H1 (cell line): ENCODE data around the gene DCDC1. TPM values are rescaled to one million over a fixed set of nuclear protein-coding genes. Genes with fewer than 3 reads are reported as not detected.

Source experiments
- BACH1 ChIP-seq: IDR thresholded peaks from 2 replicates; pipeline ENCODE4 v1.6.1; 2012; ENCODE audit warnings: low read length, improper control_type of control experiment
- EP300 ChIP-seq, 2 experiments: IDR thresholded peaks; 1 replicate in 1 of 2; 2 replicates in 1 of 2; pipeline ENCODE4 v1.6.1; 2011 to 2012; ENCODE audit warnings: low read depth in 2 of 2, low read length in 2 of 2, mild to moderate bottlenecking in 2 of 2, borderline replicate concordance in 1 of 2, inconsistent platforms in 1 of 2, moderate library complexity in 1 of 2
- GABPA ChIP-seq: IDR thresholded peaks from 2 replicates; pipeline ENCODE4 v1.6.1; 2011; ENCODE audit warnings: mild to moderate bottlenecking, low read length, moderate library complexity, borderline replicate concordance; ENCODE audit not compliant: insufficient read depth
- KDM1A ChIP-seq: fragments of 200-600, 300-600 bp; sonication (generic); IDR thresholded peaks from 2 replicates; pipeline ENCODE4 v1.7.1; 2016; ENCODE audit warnings: mild to moderate bottlenecking, low read length, borderline replicate concordance
- SP1 ChIP-seq: IDR thresholded peaks from 2 replicates; pipeline ENCODE4 v1.6.1; 2011; ENCODE audit warnings: low read depth, low read length
- TBP ChIP-seq: IDR thresholded peaks from 2 replicates; pipeline ENCODE4 v1.6.1; 2011; ENCODE audit warnings: low read depth, low read length, improper control_type of control experiment
- polyA plus RNA-seq, 7 experiments: library from polyadenylated mRNA; depleted of rRNA in 3 of 7; stranded (reverse) in 5 of 7; unstranded in 2 of 7; fragments of >200 nt in 5 of 7; fragments of 200-250 nt in 2 of 7; gene quantifications; 1 replicate in 5 of 7; 2 replicates in 1 of 7; 4 replicates in 1 of 7; pipeline versions ENCODE4 v1.2.1 to v1.2.3, GENCODE V29; 2011 to 2013; ENCODE audit warnings: missing spikeins in 2 of 7, mixed read lengths in 2 of 7
- total RNA-seq: library from RNA; stranded (reverse); fragmentation: NEBNext Ultra II Directional; extraction: Animal tissue kit (Norgen Biotek cat#: 25700); gene quantifications from 2 replicates; pipeline ENCODE4 v1.2.1, GENCODE V29; 2021

The DCDC1 gene
- total and polyA plus RNA-seq, 2 of the 8 experiments (the other 6 are each of a cell fraction or from before 2014, with no cell fraction given) = 0.15 to 0.56 TPM

DNA sequence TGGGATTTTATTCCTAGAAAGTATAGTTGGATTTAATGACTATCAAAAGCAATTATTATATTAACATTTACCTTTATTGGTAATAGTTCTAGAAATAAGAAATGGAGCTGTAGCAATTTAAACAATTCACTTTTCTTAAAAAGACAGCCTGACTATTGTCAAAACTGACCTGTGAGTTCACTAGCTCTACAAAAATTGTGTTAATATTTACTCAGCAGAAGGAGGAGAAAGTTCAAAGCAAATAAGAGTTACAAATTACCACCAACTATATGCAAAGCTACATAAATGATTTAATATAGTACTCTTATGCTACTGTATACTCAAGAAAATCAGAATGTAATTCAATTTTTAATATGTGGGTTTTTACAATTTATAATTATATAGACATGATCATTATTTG, 310.0 kb downstream of the DCDC1 start (continued):
- TF ChIP-seq BACH1 (no peak), EP300 (IDR thresholded peaks at IDR 0.05; ENCODE audit: borderline replicate concordance in 1 of 2, low read depth in 2 of 2, low read length in 2 of 2) (no peak), TBP (no peak), SP1 (no peak), GABPA (no peak), KDM1A (no peak)
